WTC11 (cell line): ENCODE data around the gene ANKRD39. TPM values are rescaled to one million over a fixed set of nuclear protein-coding genes. Genes with fewer than 3 reads are reported as not detected.

ENCODE experiments used
- ATAC-seq: fragments of 200-7000 bp; cut with Tn5 transposase; 2 replicates; pipeline ENCODE4 v1.10.0; 2021; ENCODE audit warnings: mild to moderate bottlenecking, moderate library complexity
- CTCF ChIA-PET: fragments of 300-600 bp; sonication (Branson Sonifier 250); formaldehyde crosslinking; loops from one replicate; lab custom pipeline; 2021; ENCODE audit warnings: antibody characterized with exemption; lab: Charles Lee
- POLR2A ChIA-PET: fragments of 350-600 bp; sonication (Branson Sonifier 250); formaldehyde crosslinking; loops from one replicate; lab custom pipeline; 2021; ENCODE audit warnings: antibody characterized with exemption; lab: Charles Lee
- DNase-seq: peaks from one replicate; pipeline ENCODE4 v3.0.0; 2021; ENCODE audit warnings: low spot score
- H3K27ac Mint-ChIP-seq: 2 replicates; pipeline ENCODE4 v1.8.0; 2021; ENCODE audit warnings: mixed read lengths
- H3K27me3 Mint-ChIP-seq: 2 replicates; pipeline ENCODE4 v1.8.0; 2021; ENCODE audit warnings: low read depth, mild to moderate bottlenecking, moderate library complexity, mixed read lengths
- H3K36me3 Mint-ChIP-seq: 2 replicates; pipeline ENCODE4 v1.8.0; 2021; ENCODE audit warnings: mixed read lengths
- H3K4me1 Mint-ChIP-seq: 2 replicates; pipeline ENCODE4 v1.8.0; 2022; ENCODE audit warnings: mixed read lengths
- H3K4me3 Mint-ChIP-seq: 2 replicates; pipeline ENCODE4 v1.8.0; 2021; ENCODE audit warnings: mild to moderate bottlenecking, moderate library complexity, mixed read lengths
- H3K9me3 Mint-ChIP-seq: 2 replicates; pipeline ENCODE4 v1.8.0; 2021; ENCODE audit warnings: mixed read lengths
- EMX1 ChIP-seq: fragments of 250-450 bp; sonication (Bioruptor Pico); IDR thresholded peaks from 2 replicates; pipeline ENCODE4 v1.8.0; 2021; ENCODE audit warnings: mild to moderate bottlenecking
- ESRRA ChIP-seq: sonication (generic); formaldehyde crosslinking; IDR thresholded peaks from 2 replicates; pipeline ENCODE4 v1.8.1; 2022; ENCODE audit warnings: mild to moderate bottlenecking, missing genetic modification reagents, borderline replicate concordance
- ETV6 ChIP-seq: sonication (generic); formaldehyde crosslinking; IDR thresholded peaks from 2 replicates; pipeline ENCODE4 v1.8.1; 2022; ENCODE audit warnings: mild to moderate bottlenecking, missing genetic modification reagents
- GRHL2 ChIP-seq: fragments of 250-450 bp; sonication (Bioruptor Pico); IDR thresholded peaks from 2 replicates; pipeline ENCODE4 v1.8.0; 2022; ENCODE audit warnings: mild to moderate bottlenecking, moderate library complexity; ENCODE audit not compliant: insufficient replicate concordance, severe bottlenecking
- GTF2I ChIP-seq: fragments of 250-450 bp; sonication (Bioruptor Pico); conservative IDR thresholded peaks from 2 replicates; pipeline ENCODE4 v1.4.0; 2021; ENCODE audit warnings: mild to moderate bottlenecking
- IRF1 ChIP-seq: sonication (generic); formaldehyde crosslinking; IDR thresholded peaks from 2 replicates; pipeline ENCODE4 v1.8.0; 2023; ENCODE audit warnings: missing genetic modification reagents
- IRF2 ChIP-seq: sonication (generic); formaldehyde crosslinking; IDR thresholded peaks from 2 replicates; pipeline ENCODE4 v1.8.0; 2022; ENCODE audit warnings: low read depth, missing genetic modification reagents, borderline replicate concordance
- MXD4 ChIP-seq: fragments of 250-450 bp; sonication (Bioruptor Pico); IDR thresholded peaks from 2 replicates; pipeline ENCODE4 v1.8.0; 2021; ENCODE audit warnings: mild to moderate bottlenecking, moderate library complexity, borderline replicate concordance
- NFATC4 ChIP-seq: fragments of 250-450 bp; sonication (Bioruptor Pico); IDR thresholded peaks from 2 replicates; pipeline ENCODE4 v1.9.0; 2021; ENCODE audit warnings: mild to moderate bottlenecking
- NFYB ChIP-seq: sonication (generic); formaldehyde crosslinking; conservative IDR thresholded peaks from 2 replicates; pipeline ENCODE4 v1.8.0; 2022; ENCODE audit warnings: low read depth, missing genetic modification reagents
- NR1H2 ChIP-seq: sonication (generic); formaldehyde crosslinking; IDR thresholded peaks from 2 replicates; pipeline ENCODE4 v1.9.0; 2021; ENCODE audit warnings: mild to moderate bottlenecking, moderate library complexity, missing genetic modification reagents
- ZNF121 ChIP-seq: sonication (generic); formaldehyde crosslinking; IDR thresholded peaks from 2 replicates; pipeline ENCODE4 v1.8.0; 2023; ENCODE audit warnings: missing genetic modification reagents
- ZNF396 ChIP-seq: fragments of 250-450 bp; sonication (Bioruptor Pico); IDR thresholded peaks from 2 replicates; pipeline ENCODE4 v1.8.0; 2021; ENCODE audit warnings: mild to moderate bottlenecking, moderate library complexity, borderline replicate concordance
- ZNF416 ChIP-seq: fragments of 250-450 bp; sonication (Bioruptor Pico); IDR thresholded peaks from 2 replicates; pipeline ENCODE4 v1.9.0; 2021; ENCODE audit warnings: mild to moderate bottlenecking, inconsistent platforms
- total RNA-seq: library from RNA; stranded (reverse); gene quantifications from 3 replicates; pipeline ENCODE4 v1.2.3, GENCODE V29; 2021
- TF ChIP-seq, protein P1 (sequence below): sonication (generic); formaldehyde crosslinking; IDR thresholded peaks from 2 replicates; pipeline ENCODE4 v1.8.1; 2023; ENCODE audit warnings: mild to moderate bottlenecking, missing genetic modification reagents
- TF ChIP-seq, protein P2 (sequence below): sonication (generic); formaldehyde crosslinking; IDR thresholded peaks from 2 replicates; pipeline ENCODE4 v1.8.0; 2023; ENCODE audit warnings: mild to moderate bottlenecking, missing genetic modification reagents
- TF ChIP-seq, protein P3 (sequence below): fragments of 250-450 bp; sonication (Bioruptor Pico); IDR thresholded peaks from 2 replicates; pipeline ENCODE4 v1.9.0; 2021; ENCODE audit warnings: mild to moderate bottlenecking, borderline replicate concordance
- TF ChIP-seq, protein P4 (sequence below): sonication (generic); formaldehyde crosslinking; IDR thresholded peaks from 2 replicates; pipeline ENCODE4 v1.8.0; 2022; ENCODE audit warnings: mild to moderate bottlenecking, missing genetic modification reagents
- TF ChIP-seq, protein P5 (sequence below): sonication (generic); formaldehyde crosslinking; IDR thresholded peaks from 2 replicates; pipeline ENCODE4 v1.8.0; 2022; ENCODE audit warnings: missing genetic modification reagents

ANKRD39 gene
- total RNA-seq, 1 experiment from 2014 or later, result 17.9 TPM

GRCh38 chr2:96866586-96866985, 8.8 kb upstream of the ANKRD39 start:
- no peak for ATAC-seq
- no peak for DNase-seq
- Mint-ChIP-seq H3K36me3 (peaks cover 29% of the 10 kb centered on the region), H3K4me3 (peak overlapping the region; percentile 43; the same call in 1 of the 2 replicates), H3K27me3 (0 out of 2 replicates have a peak, but pooled peaks cover 4% of the 10 kb centered on the region), H3K9me3 (no peaks in the 10 kb centered on the region), H3K4me1 (peaks cover 20% of the 10 kb centered on the region), H3K27ac (0 out of 2 replicates have a peak overlapping the region, but pooled peaks have one; percentile 45)
- CTCF ChIA-PET, result interaction anchor here (3.4 to 3.6 kb wide), 2 partner anchors 9 to 84 kb away, joined by 31 to 63 read pairs; partner anchors contain the start of gene ANKRD39
- TF ChIP-seq, protein P1, sequence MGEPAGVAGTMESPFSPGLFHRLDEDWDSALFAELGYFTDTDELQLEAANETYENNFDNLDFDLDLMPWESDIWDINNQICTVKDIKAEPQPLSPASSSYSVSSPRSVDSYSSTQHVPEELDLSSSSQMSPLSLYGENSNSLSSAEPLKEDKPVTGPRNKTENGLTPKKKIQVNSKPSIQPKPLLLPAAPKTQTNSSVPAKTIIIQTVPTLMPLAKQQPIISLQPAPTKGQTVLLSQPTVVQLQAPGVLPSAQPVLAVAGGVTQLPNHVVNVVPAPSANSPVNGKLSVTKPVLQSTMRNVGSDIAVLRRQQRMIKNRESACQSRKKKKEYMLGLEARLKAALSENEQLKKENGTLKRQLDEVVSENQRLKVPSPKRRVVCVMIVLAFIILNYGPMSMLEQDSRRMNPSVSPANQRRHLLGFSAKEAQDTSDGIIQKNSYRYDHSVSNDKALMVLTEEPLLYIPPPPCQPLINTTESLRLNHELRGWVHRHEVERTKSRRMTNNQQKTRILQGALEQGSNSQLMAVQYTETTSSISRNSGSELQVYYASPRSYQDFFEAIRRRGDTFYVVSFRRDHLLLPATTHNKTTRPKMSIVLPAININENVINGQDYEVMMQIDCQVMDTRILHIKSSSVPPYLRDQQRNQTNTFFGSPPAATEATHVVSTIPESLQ (CRISPR knock-in tag), result no peak
- TF ChIP-seq, protein P2, sequence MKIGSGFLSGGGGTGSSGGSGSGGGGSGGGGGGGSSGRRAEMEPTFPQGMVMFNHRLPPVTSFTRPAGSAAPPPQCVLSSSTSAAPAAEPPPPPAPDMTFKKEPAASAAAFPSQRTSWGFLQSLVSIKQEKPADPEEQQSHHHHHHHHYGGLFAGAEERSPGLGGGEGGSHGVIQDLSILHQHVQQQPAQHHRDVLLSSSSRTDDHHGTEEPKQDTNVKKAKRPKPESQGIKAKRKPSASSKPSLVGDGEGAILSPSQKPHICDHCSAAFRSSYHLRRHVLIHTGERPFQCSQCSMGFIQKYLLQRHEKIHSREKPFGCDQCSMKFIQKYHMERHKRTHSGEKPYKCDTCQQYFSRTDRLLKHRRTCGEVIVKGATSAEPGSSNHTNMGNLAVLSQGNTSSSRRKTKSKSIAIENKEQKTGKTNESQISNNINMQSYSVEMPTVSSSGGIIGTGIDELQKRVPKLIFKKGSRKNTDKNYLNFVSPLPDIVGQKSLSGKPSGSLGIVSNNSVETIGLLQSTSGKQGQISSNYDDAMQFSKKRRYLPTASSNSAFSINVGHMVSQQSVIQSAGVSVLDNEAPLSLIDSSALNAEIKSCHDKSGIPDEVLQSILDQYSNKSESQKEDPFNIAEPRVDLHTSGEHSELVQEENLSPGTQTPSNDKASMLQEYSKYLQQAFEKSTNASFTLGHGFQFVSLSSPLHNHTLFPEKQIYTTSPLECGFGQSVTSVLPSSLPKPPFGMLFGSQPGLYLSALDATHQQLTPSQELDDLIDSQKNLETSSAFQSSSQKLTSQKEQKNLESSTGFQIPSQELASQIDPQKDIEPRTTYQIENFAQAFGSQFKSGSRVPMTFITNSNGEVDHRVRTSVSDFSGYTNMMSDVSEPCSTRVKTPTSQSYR (CRISPR knock-in tag), result no peak
- TF ChIP-seq EMX1, result no peak
- no peak for TF ChIP-seq NR1H2
- TF ChIP-seq GRHL2 (CRISPR knock-in tag), result no peak
- TF ChIP-seq, protein P3, sequence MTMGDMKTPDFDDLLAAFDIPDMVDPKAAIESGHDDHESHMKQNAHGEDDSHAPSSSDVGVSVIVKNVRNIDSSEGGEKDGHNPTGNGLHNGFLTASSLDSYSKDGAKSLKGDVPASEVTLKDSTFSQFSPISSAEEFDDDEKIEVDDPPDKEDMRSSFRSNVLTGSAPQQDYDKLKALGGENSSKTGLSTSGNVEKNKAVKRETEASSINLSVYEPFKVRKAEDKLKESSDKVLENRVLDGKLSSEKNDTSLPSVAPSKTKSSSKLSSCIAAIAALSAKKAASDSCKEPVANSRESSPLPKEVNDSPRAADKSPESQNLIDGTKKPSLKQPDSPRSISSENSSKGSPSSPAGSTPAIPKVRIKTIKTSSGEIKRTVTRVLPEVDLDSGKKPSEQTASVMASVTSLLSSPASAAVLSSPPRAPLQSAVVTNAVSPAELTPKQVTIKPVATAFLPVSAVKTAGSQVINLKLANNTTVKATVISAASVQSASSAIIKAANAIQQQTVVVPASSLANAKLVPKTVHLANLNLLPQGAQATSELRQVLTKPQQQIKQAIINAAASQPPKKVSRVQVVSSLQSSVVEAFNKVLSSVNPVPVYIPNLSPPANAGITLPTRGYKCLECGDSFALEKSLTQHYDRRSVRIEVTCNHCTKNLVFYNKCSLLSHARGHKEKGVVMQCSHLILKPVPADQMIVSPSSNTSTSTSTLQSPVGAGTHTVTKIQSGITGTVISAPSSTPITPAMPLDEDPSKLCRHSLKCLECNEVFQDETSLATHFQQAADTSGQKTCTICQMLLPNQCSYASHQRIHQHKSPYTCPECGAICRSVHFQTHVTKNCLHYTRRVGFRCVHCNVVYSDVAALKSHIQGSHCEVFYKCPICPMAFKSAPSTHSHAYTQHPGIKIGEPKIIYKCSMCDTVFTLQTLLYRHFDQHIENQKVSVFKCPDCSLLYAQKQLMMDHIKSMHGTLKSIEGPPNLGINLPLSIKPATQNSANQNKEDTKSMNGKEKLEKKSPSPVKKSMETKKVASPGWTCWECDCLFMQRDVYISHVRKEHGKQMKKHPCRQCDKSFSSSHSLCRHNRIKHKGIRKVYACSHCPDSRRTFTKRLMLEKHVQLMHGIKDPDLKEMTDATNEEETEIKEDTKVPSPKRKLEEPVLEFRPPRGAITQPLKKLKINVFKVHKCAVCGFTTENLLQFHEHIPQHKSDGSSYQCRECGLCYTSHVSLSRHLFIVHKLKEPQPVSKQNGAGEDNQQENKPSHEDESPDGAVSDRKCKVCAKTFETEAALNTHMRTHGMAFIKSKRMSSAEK (CRISPR knock-in tag), result no peak
- TF ChIP-seq ZNF416 (CRISPR knock-in tag), result no peak
- TF ChIP-seq NFYB (CRISPR knock-in tag), result no peak
- no peak for TF ChIP-seq IRF1
- TF ChIP-seq, protein P4, sequence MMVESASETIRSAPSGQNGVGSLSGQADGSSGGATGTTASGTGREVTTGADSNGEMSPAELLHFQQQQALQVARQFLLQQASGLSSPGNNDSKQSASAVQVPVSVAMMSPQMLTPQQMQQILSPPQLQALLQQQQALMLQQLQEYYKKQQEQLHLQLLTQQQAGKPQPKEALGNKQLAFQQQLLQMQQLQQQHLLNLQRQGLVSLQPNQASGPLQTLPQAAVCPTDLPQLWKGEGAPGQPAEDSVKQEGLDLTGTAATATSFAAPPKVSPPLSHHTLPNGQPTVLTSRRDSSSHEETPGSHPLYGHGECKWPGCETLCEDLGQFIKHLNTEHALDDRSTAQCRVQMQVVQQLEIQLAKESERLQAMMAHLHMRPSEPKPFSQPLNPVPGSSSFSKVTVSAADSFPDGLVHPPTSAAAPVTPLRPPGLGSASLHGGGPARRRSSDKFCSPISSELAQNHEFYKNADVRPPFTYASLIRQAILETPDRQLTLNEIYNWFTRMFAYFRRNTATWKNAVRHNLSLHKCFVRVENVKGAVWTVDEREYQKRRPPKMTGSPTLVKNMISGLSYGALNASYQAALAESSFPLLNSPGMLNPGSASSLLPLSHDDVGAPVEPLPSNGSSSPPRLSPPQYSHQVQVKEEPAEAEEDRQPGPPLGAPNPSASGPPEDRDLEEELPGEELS (CRISPR knock-in tag), result no peak
- no peak for TF ChIP-seq IRF2
- no peak for TF ChIP-seq ZNF396 (CRISPR knock-in tag)
- POLR2A ChIA-PET, result no interaction called here

- Mint-ChIP-seq H3K4me3 (no peak overlapping the region), H3K4me1 (peaks cover 17% of the 10 kb centered on the region), H3K27me3 (0 out of 2 replicates have a peak, but pooled peaks cover 4% of the 10 kb centered on the region), H3K36me3 (peaks cover 33% of the 10 kb centered on the region), H3K9me3 (no peaks in the 10 kb centered on the region), H3K27ac (no peak overlapping the region)
- ChIA-PET CTCF (no interaction called here), POLR2A (no interaction called here)
- ATAC-seq (no peak), DNase-seq (no peak)
- TF ChIP-seq NFATC4 (CRISPR knock-in tag), result no peak
- TF ChIP-seq MXD4 (CRISPR knock-in tag), result no peak
- TF ChIP-seq ESRRA, result no peak
- TF ChIP-seq ETV6 (CRISPR knock-in tag), result no peak
- TF ChIP-seq, protein P5, sequence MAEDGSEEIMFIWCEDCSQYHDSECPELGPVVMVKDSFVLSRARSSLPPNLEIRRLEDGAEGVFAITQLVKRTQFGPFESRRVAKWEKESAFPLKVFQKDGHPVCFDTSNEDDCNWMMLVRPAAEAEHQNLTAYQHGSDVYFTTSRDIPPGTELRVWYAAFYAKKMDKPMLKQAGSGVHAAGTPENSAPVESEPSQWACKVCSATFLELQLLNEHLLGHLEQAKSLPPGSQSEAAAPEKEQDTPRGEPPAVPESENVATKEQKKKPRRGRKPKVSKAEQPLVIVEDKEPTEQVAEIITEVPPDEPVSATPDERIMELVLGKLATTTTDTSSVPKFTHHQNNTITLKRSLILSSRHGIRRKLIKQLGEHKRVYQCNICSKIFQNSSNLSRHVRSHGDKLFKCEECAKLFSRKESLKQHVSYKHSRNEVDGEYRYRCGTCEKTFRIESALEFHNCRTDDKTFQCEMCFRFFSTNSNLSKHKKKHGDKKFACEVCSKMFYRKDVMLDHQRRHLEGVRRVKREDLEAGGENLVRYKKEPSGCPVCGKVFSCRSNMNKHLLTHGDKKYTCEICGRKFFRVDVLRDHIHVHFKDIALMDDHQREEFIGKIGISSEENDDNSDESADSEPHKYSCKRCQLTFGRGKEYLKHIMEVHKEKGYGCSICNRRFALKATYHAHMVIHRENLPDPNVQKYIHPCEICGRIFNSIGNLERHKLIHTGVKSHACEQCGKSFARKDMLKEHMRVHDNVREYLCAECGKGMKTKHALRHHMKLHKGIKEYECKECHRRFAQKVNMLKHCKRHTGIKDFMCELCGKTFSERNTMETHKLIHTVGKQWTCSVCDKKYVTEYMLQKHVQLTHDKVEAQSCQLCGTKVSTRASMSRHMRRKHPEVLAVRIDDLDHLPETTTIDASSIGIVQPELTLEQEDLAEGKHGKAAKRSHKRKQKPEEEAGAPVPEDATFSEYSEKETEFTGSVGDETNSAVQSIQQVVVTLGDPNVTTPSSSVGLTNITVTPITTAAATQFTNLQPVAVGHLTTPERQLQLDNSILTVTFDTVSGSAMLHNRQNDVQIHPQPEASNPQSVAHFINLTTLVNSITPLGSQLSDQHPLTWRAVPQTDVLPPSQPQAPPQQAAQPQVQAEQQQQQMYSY (CRISPR knock-in tag), result no peak
- no peak for TF ChIP-seq ZNF121
- TF ChIP-seq GRHL2 (CRISPR knock-in tag), result no peak
- TF ChIP-seq GTF2I (CRISPR knock-in tag), result no peak
These were observed 8.3 kb upstream of the ANKRD39 start for GRCh38 chr2:96866149-96866548.
